GM12878 (cell line): ENCODE results near the gene SLX4IP. TPM values are rescaled to one million over a fixed set of nuclear protein-coding genes. Genes with fewer than 3 reads are reported as not detected.
A peak's percentile ranks its signal among the peaks of the same experiment; 100 is the strongest.

Experiments
- CEBPB ChIP-seq, 2 experiments: fragments of 150-350 bp in 1 of 2; IDR thresholded peaks; 2 replicates each; pipeline ENCODE4 v1.6.1; 2012 to 2014; ENCODE audit warnings: low read depth in 2 of 2, low read length in 2 of 2, borderline replicate concordance in 1 of 2, inconsistent platforms in 1 of 2
- CEBPZ ChIP-seq: fragments of 150-350 bp; IDR thresholded peaks from 2 replicates; pipeline ENCODE4 v1.6.1; 2016; ENCODE audit warnings: low read depth, low read length
- E4F1 ChIP-seq: fragments of 450-650 bp; IDR thresholded peaks from 2 replicates; pipeline ENCODE4 v1.6.1; 2018; ENCODE audit warnings: borderline replicate concordance, mild to moderate bottlenecking; ENCODE audit not compliant: partially characterized antibody
- NBN ChIP-seq: fragments of 450-650 bp; IDR thresholded peaks from 2 replicates; pipeline ENCODE4 v1.6.1; 2016
- NFXL1 ChIP-seq: fragments of 450-650 bp; IDR thresholded peaks from 2 replicates; pipeline ENCODE4 v1.6.1; 2017; ENCODE audit warnings: antibody characterized with exemption, mild to moderate bottlenecking, borderline replicate concordance
- PAX5 ChIP-seq: IDR thresholded peaks from 2 replicates; pipeline ENCODE4 v1.6.1; 2011; ENCODE audit warnings: low read depth, low read length, borderline replicate concordance
- RBBP5 ChIP-seq: fragments of 200-600 bp; sonication (generic); conservative IDR thresholded peaks from 2 replicates; pipeline ENCODE4 v1.6.1; 2016
- REST ChIP-seq: IDR thresholded peaks from 2 replicates; pipeline ENCODE4 v1.6.1; 2012; ENCODE audit warnings: mild to moderate bottlenecking, low read depth, low read length
- SIX5 ChIP-seq: IDR thresholded peaks from 2 replicates; pipeline ENCODE4 v1.6.1; 2011; ENCODE audit warnings: mild to moderate bottlenecking, low read depth, low read length, moderate library complexity; ENCODE audit not compliant: severe bottlenecking
- SUZ12 ChIP-seq: fragments of 200-600 bp; sonication (generic); IDR thresholded peaks from one replicate; pipeline ENCODE4 v1.6.1; 2018; ENCODE audit warnings: antibody characterized with exemption, mild to moderate bottlenecking; ENCODE audit not compliant: unreplicated experiment
- ZBTB33 ChIP-seq: fragments of 450-650 bp; IDR thresholded peaks from 2 replicates; pipeline ENCODE4 v1.6.1; 2017; ENCODE audit warnings: mild to moderate bottlenecking
- ZBTB4 ChIP-seq: fragments of 450-650 bp; formaldehyde crosslinking; IDR thresholded peaks from 2 replicates; pipeline ENCODE4 v1.4.0; 2022; ENCODE audit warnings: mild to moderate bottlenecking, moderate library complexity
- ZNF24 ChIP-seq: fragments of 450-650 bp; IDR thresholded peaks from 2 replicates; pipeline ENCODE4 v1.6.1; 2017; ENCODE audit warnings: antibody characterized with exemption, mild to moderate bottlenecking
- polyA plus RNA-seq, 11 experiments: library from polyadenylated mRNA; depleted of rRNA in 4 of 11; unstranded in 6 of 11; stranded (reverse) in 5 of 11; fragments of >200 nt; fragmentation: Nextera tagmentation in 4 of 11; fragmentation: Illumina TruSeq in 1 of 11; extraction: Ambion mirVana in 4 of 11; extraction: Trizol in 1 of 11; gene quantifications; 1 replicate in 1 of 11; 2 replicates in 10 of 11; pipeline versions ENCODE4 v1.2.1 to v1.2.3, GENCODE V29; 2011 to 2016; ENCODE audit warnings: inconsistent platforms in 2 of 11, missing spikeins in 2 of 11, low read depth in 1 of 11
- total RNA-seq, 4 experiments: library from RNA; depleted of rRNA in 3 of 4; stranded (reverse); fragments of >200 nt in 3 of 4; fragmentation: Illumina TruSeq in 1 of 4; extraction: Trizol in 1 of 4; gene quantifications; 2 replicates each; pipeline versions ENCODE4 v1.2.1 to v1.2.3, GENCODE V29; 2013 to 2021

The SLX4IP gene
- total and polyA plus RNA-seq, 10 of the 15 experiments (the other 5 are each of a cell fraction or from before 2014, with no cell fraction given) = 2.2 to 11.0 (median 6.3) TPM

DNA sequence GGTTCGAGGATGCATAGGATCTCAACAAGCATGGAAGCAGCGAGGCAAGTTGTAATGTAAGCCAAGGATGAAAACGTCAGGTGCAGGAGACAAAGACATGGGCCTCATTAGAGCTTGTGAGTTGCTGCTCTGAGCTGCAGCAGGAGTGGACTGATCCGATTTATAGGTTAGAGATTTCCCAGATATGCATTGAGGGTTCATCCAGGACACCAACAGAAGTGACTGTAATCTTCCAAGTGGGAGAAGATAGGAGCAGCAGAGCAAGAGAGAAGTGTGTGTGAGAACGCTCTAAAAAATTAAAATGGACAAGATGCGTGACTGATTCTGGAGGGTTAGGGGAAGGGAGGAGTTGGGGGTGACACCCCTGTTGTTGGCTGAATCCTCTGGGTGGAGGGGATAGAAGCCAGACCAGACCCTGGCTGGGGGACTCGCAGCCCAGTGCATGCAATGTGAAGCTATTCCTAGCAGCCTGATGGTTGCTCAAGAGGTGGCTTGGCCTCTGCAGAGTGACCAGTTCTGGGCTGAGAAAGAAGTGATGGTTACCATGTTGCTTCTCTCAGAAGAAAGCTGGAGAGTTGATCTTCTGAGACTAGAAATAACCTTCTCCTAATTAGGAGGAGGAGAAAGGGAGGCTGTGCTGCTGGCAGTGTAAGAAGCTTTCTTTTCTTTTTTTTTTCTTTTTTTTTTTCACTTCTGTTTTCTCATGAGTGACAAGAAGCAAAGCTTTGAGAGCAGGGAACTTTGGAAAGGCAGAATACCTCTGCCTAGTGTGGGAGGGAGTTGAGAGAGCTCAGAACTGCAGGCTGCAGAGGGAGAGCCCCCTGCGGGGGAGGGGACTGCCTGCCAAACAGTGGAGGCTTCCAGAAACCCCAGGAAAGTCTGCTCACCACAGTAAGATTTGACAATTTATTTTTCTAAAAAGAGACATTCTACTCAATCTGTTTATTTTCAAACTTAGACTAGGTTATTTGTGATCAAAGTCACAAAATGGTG is 116.9 kb downstream of the SLX4IP start (continued):
- TF ChIP-seq ZBTB4 (CRISPR knock-in tag) (no peak), NFXL1 (no peak), SIX5 (no peak), PAX5 (no peak), E4F1 (no peak), RBBP5 (no peak), NBN (peak; percentile 45; the same call in 1 of the 2 replicates), SUZ12 (no peak), ZBTB33 (no peak), REST (no peak), ZNF24 (no peak), CEBPB (IDR thresholded peaks at IDR 0.05; ENCODE audit: borderline replicate concordance in 1 of 2, low read depth in 2 of 2, low read length in 2 of 2) (no peak), CEBPZ (no peak)
